ENCODE data around the gene SASS6.

- TF ChIP-seq CTCF (IDR thresholded peaks at IDR 0.05) (no peak), FOXM1 (IDR thresholded peaks at IDR 0.05; ENCODE audit: low read depth) (no peak), RFX5 (IDR thresholded peaks at IDR 0.05; ENCODE audit: low read length) (no peak), NFIC (IDR thresholded peaks at IDR 0.05; ENCODE audit: borderline replicate concordance) (no peak), CHD2 (IDR thresholded peaks at IDR 0.05; ENCODE audit: low read length, partially characterized antibody) (no peak)
Measured at GRCh38 chr1:100089082-100089481, 43.6 kb downstream of the SASS6 start.
